Measurements from ENCODE around the gene SERPINA1. TPM values are rescaled to one million over a fixed set of nuclear protein-coding genes. Genes with fewer than 3 reads are reported as not detected.

Gene SERPINA1
- total and polyA plus RNA-seq, 2 donors (not counting 1 experiment from before 2014, with no cell fraction given) = 0.39 TPM; not detected in 1

DNA sequence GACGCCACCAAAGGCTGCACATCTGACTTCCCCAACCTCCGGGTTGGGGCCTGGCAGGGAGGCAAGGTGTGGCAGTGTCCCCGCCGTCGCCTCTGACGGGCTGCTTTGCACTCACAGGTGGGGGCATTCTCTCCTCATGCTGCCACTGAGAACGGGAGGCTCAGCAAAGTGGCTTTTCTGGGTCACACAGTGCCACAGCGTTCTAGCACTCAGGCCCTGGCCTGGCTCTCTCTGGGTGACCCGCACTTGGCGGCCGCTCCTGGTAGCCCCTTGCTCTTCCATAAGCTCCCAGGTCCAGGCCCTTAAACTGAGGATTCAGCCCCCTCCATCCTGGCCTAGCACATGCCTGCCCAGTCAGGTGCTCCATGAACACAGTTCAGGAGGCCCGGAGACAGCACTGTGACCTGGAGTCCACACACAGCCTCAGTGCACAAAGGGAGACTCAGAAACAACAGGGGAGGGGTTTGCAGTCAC, 25.2 kb downstream of the SERPINA1 start:
- Histone ChIP-seq H4K20me1 (ENCODE audit: control insufficient read depth, extremely low read depth, insufficient read depth, low read length) (no peaks in the 10 kb centered on the region), H3K4me2 (ENCODE audit: extremely low read depth, insufficient read depth, low read length) (no peak overlapping the region), H3K27me3 (ENCODE audit: control insufficient read depth, insufficient read depth, low read length) (no peaks in the 10 kb centered on the region), H3K79me2 (ENCODE audit: control insufficient read depth, insufficient read depth, low read length) (no peaks in the 10 kb centered on the region), H3K4me3 (replicated peaks in 1 of 4; ENCODE audit: control extremely low read depth in 1 of 4, insufficient read depth in 1 of 4, low read depth in 3 of 4, low read length in 4 of 4) (no peak overlapping the region), H3K9me3 (ENCODE audit: control insufficient read depth, insufficient read depth, low read depth, low read length) (no peaks in the 10 kb centered on the region), H3K4me1 (ENCODE audit: control insufficient read depth, extremely low read depth, insufficient read depth, low read length) (no peaks in the 10 kb centered on the region), H3K9ac (ENCODE audit: insufficient read depth, low read length) (no peak overlapping the region), H3K36me3 (ENCODE audit: control insufficient read depth, insufficient read depth, low read length) (no peaks in the 10 kb centered on the region), H3K27ac (ENCODE audit: insufficient read depth, low read length) (no peak overlapping the region), H2AFZ (ENCODE audit: low read length) (no peak overlapping the region)
- no peak for DNase-seq (ENCODE audit: low read depth in 2 of 2)
- TF ChIP-seq EZH2 (IDR thresholded peaks at IDR 0.05; ENCODE audit: low read length, missing control alignments) = no peak

DNA sequence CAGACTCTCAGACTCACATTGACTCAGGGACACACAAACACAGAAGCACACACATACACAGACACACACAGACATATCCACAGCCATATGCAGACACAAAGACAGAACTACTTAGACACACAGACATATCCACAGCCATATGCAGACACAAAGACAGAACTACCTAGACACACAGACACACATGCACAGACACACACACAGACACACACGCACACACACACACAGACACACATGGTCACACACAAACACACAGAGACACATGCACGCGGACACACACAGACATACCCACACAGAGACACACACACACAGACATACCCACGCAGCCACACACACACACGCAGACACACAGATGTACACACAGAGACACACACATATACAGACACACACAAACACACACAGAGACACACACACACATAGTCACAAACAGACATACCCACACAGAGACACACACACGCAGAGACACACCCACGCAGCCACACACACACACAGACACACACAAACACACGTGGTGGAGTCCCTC, 25.7 kb downstream of the SERPINA1 start:
- Histone ChIP-seq H3K4me3 (replicated peaks in 1 of 4; ENCODE audit: control extremely low read depth in 1 of 4, insufficient read depth in 1 of 4, low read depth in 3 of 4, low read length in 4 of 4) (no peak overlapping the region), H3K4me1 (ENCODE audit: control insufficient read depth, extremely low read depth, insufficient read depth, low read length) (no peaks in the 10 kb centered on the region), H2AFZ (ENCODE audit: low read length) (no peak overlapping the region), H3K9ac (ENCODE audit: insufficient read depth, low read length) (no peak overlapping the region), H3K9me3 (ENCODE audit: control insufficient read depth, insufficient read depth, low read depth, low read length) (no peaks in the 10 kb centered on the region), H3K27me3 (ENCODE audit: control insufficient read depth, insufficient read depth, low read length) (no peaks in the 10 kb centered on the region), H3K79me2 (ENCODE audit: control insufficient read depth, insufficient read depth, low read length) (no peaks in the 10 kb centered on the region), H3K27ac (ENCODE audit: insufficient read depth, low read length) (no peak overlapping the region), H3K4me2 (ENCODE audit: extremely low read depth, insufficient read depth, low read length) (no peak overlapping the region), H3K36me3 (ENCODE audit: control insufficient read depth, insufficient read depth, low read length) (no peaks in the 10 kb centered on the region), H4K20me1 (ENCODE audit: control insufficient read depth, extremely low read depth, insufficient read depth, low read length) (no peaks in the 10 kb centered on the region)
- DNase-seq (ENCODE audit: low read depth in 2 of 2) = no peak
- no peak for TF ChIP-seq EZH2 (IDR thresholded peaks at IDR 0.05; ENCODE audit: low read length, missing control alignments)

DNA sequence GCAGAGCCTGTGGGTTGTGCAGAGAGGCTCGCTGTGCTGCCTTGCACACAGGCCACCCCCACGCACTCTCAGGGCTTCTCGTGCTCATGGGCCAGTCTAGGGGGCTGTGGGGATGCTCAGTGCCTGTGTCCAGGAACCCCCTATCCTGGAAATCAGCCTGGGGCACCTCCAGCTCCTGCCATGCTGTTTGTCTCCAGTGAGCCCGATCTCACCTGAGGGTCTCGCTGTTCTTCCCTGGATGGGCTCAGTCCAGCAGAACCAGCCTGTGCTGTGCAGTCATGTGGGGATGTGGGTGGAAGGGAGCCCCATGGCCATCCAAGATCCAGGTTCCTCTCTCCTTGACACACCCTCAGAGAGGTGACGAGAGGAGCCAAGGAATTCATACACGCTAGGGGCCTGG, 26.7 kb downstream of the SERPINA1 start:
- Histone ChIP-seq H3K4me3 (replicated peaks in 1 of 4; ENCODE audit: control extremely low read depth in 1 of 4, insufficient read depth in 1 of 4, low read depth in 3 of 4, low read length in 4 of 4) (no peak overlapping the region), H3K9ac (ENCODE audit: insufficient read depth, low read length) (no peak overlapping the region), H3K79me2 (ENCODE audit: control insufficient read depth, insufficient read depth, low read length) (no peaks in the 10 kb centered on the region), H2AFZ (ENCODE audit: low read length) (no peak overlapping the region), H3K9me3 (ENCODE audit: control insufficient read depth, insufficient read depth, low read depth, low read length) (no peaks in the 10 kb centered on the region), H3K27ac (ENCODE audit: insufficient read depth, low read length) (no peak overlapping the region), H4K20me1 (ENCODE audit: control insufficient read depth, extremely low read depth, insufficient read depth, low read length) (no peaks in the 10 kb centered on the region), H3K4me2 (ENCODE audit: extremely low read depth, insufficient read depth, low read length) (no peak overlapping the region), H3K27me3 (ENCODE audit: control insufficient read depth, insufficient read depth, low read length) (no peaks in the 10 kb centered on the region), H3K4me1 (ENCODE audit: control insufficient read depth, extremely low read depth, insufficient read depth, low read length) (no peaks in the 10 kb centered on the region), H3K36me3 (ENCODE audit: control insufficient read depth, insufficient read depth, low read length) (no peaks in the 10 kb centered on the region)
- TF ChIP-seq, protein P1, sequence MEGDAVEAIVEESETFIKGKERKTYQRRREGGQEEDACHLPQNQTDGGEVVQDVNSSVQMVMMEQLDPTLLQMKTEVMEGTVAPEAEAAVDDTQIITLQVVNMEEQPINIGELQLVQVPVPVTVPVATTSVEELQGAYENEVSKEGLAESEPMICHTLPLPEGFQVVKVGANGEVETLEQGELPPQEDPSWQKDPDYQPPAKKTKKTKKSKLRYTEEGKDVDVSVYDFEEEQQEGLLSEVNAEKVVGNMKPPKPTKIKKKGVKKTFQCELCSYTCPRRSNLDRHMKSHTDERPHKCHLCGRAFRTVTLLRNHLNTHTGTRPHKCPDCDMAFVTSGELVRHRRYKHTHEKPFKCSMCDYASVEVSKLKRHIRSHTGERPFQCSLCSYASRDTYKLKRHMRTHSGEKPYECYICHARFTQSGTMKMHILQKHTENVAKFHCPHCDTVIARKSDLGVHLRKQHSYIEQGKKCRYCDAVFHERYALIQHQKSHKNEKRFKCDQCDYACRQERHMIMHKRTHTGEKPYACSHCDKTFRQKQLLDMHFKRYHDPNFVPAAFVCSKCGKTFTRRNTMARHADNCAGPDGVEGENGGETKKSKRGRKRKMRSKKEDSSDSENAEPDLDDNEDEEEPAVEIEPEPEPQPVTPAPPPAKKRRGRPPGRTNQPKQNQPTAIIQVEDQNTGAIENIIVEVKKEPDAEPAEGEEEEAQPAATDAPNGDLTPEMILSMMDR (conservative IDR thresholded peaks at IDR 0.05 in 1 of 2, IDR thresholded peaks at IDR 0.05 in 1 of 2; ENCODE audit: low read depth in 1 of 2, low read length in 2 of 2) = no peak
- no peak for TF ChIP-seq EZH2 (IDR thresholded peaks at IDR 0.05; ENCODE audit: low read length, missing control alignments)
- no peak for DNase-seq (ENCODE audit: low read depth in 2 of 2)

DNA sequence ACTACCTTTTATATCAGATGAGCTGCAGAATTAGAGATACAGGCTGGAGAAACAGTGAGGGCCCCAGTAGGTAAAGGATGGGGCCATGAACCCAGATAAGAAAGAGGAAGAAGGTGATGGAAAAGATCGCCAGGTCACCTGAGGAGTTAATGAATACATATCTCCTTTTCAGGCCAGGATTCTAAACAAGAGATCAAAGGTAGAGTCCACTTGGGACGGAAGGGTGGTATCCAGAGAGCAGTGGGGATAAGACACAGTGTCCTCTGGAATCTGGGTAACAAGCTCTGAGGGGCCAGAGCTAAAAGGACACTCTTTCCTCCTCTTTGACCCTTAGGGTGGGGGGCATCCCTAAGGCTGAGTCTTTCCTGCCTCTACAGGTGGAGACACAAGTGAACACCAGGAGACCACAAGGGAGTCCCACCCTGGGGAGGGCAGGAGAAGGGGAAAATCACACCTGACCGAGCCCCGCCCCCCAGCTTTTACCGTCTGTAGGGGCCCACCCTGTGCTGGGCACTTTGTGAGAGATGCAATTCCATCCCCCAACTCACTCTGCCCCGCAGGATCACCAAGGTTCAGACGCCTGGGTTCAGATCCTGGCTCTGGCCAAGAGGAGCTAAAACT, 27.3 kb downstream of the SERPINA1 start:
- Histone ChIP-seq H3K9ac (ENCODE audit: insufficient read depth, low read length) (no peak overlapping the region), H3K27ac (ENCODE audit: insufficient read depth, low read length) (no peak overlapping the region), H4K20me1 (ENCODE audit: control insufficient read depth, extremely low read depth, insufficient read depth, low read length) (no peaks in the 10 kb centered on the region), H3K36me3 (ENCODE audit: control insufficient read depth, insufficient read depth, low read length) (no peaks in the 10 kb centered on the region), H3K4me2 (ENCODE audit: extremely low read depth, insufficient read depth, low read length) (no peak overlapping the region), H3K4me3 (replicated peaks in 1 of 4; ENCODE audit: control extremely low read depth in 1 of 4, insufficient read depth in 1 of 4, low read depth in 3 of 4, low read length in 4 of 4) (no peak overlapping the region), H3K79me2 (ENCODE audit: control insufficient read depth, insufficient read depth, low read length) (no peaks in the 10 kb centered on the region), H3K27me3 (ENCODE audit: control insufficient read depth, insufficient read depth, low read length) (no peaks in the 10 kb centered on the region), H2AFZ (ENCODE audit: low read length) (no peak overlapping the region), H3K4me1 (ENCODE audit: control insufficient read depth, extremely low read depth, insufficient read depth, low read length) (no peaks in the 10 kb centered on the region), H3K9me3 (ENCODE audit: control insufficient read depth, insufficient read depth, low read depth, low read length) (no peaks in the 10 kb centered on the region)
- no peak for DNase-seq (ENCODE audit: low read depth in 2 of 2)
- no peak for TF ChIP-seq EZH2 (IDR thresholded peaks at IDR 0.05; ENCODE audit: low read length, missing control alignments)
- TF ChIP-seq, protein P1 (conservative IDR thresholded peaks at IDR 0.05 in 1 of 2, IDR thresholded peaks at IDR 0.05 in 1 of 2; ENCODE audit: low read depth in 1 of 2, low read length in 2 of 2) = no peak
